ENCODE measurements around the gene SOX5.

DNA sequence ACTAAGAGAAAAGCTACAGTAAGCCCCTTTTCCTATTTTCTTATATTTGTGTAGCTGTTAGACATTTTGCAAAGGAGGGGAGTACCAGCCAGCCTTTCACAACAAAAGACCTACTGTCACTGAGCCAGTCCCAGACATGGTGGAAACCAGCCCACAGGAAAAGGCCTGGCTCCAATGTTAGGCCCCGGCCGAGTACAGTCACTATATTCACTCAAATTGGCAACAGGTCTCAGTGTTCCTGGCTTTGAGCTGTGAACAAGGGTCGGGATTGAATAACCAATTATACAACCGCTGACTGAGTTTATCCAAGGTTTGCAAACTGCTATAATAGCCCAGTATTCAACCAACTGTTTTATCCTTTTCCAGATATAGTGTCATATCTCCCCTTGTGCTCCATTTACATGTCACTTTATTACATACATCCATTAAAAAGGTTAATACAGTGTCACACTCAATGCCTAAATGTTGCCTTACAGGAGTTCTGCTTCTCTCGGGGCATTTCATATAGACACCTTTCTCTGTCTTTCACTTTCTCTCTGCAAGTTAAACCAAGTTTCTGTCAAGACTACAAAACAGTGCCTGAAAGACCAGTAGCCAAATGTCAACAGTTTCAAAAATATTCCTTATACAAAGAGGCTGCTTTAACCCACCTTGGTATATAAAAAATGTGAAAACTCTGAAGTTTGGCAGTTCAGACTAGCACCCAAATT is 178.1 kb downstream of the SOX5 start:
- TF ChIP-seq, protein P1, sequence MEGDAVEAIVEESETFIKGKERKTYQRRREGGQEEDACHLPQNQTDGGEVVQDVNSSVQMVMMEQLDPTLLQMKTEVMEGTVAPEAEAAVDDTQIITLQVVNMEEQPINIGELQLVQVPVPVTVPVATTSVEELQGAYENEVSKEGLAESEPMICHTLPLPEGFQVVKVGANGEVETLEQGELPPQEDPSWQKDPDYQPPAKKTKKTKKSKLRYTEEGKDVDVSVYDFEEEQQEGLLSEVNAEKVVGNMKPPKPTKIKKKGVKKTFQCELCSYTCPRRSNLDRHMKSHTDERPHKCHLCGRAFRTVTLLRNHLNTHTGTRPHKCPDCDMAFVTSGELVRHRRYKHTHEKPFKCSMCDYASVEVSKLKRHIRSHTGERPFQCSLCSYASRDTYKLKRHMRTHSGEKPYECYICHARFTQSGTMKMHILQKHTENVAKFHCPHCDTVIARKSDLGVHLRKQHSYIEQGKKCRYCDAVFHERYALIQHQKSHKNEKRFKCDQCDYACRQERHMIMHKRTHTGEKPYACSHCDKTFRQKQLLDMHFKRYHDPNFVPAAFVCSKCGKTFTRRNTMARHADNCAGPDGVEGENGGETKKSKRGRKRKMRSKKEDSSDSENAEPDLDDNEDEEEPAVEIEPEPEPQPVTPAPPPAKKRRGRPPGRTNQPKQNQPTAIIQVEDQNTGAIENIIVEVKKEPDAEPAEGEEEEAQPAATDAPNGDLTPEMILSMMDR (IDR thresholded peaks at IDR 0.05 in 4 of 5, conservative IDR thresholded peaks at IDR 0.05 in 1 of 5) = no peak
- TF ChIP-seq POLR2A (IDR thresholded peaks at IDR 0.05) = no peak

Measured in gastrocnemius medialis (tissue), 4 donors.